Breast epithelium (tissue), 3 donors: ENCODE measurements around the gene TEAD4.

Experiments used
- POLR2AphosphoS5 ChIP-seq, 3 donors: sonication (generic); formaldehyde crosslinking; IDR thresholded peaks; one replicate each; pipeline ENCODE4 v1.6.1; 2017; ENCODE audit warnings: antibody characterized with exemption in 3 of 3
- TF ChIP-seq, protein P1 (sequence below), 3 donors: fragments of 450-650 bp; IDR thresholded peaks; one replicate each; pipeline ENCODE4 v1.5.1; 2016 to 2017; ENCODE audit warnings: antibody characterized with exemption in 3 of 3, mild to moderate bottlenecking in 3 of 3, moderate library complexity in 3 of 3

DNA sequence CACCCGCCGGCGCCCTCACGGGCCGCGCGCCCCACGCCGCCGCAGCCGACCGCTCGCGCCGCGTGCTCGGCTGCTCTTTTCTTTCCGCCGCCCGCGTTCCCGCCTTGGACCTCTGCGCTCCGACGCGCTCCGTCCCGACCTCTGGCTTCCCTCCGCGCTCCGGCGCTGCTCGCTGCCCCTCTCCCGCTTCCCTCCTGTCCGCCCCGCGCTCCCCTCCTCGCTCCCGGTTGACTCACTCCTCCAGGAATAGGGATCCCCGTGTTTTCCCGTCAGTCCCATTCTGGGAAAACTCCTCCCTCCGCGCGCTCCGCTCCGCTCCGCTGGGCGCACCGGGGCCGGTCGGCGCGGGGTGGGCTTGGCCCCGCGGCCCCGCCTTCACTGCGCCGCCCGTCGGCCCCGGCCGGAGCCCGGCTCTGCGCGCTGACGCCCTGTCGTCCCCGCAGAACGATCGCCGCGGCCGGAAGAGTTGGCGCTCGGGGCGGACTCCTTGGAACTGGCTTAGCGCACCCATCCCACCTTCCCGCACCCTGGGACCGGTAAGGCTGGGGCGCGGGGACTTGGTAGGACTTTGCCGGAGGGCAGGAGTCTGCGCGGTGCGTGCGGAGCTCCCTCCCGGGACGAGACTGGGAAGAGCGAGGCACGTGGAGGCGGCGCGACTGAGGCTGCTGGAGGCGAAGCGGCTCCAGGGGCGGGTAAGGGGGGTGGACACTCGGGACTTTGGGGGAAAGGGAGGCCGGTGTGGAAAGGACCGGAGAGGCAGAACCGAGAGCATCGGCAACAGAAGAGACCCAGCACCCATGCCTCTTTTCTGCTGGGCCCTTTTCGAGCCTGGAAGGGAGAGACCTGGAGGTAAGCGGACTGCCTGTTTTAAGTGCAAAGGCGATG, 550 bp downstream of the TEAD4 start:
- TF ChIP-seq, protein P1, sequence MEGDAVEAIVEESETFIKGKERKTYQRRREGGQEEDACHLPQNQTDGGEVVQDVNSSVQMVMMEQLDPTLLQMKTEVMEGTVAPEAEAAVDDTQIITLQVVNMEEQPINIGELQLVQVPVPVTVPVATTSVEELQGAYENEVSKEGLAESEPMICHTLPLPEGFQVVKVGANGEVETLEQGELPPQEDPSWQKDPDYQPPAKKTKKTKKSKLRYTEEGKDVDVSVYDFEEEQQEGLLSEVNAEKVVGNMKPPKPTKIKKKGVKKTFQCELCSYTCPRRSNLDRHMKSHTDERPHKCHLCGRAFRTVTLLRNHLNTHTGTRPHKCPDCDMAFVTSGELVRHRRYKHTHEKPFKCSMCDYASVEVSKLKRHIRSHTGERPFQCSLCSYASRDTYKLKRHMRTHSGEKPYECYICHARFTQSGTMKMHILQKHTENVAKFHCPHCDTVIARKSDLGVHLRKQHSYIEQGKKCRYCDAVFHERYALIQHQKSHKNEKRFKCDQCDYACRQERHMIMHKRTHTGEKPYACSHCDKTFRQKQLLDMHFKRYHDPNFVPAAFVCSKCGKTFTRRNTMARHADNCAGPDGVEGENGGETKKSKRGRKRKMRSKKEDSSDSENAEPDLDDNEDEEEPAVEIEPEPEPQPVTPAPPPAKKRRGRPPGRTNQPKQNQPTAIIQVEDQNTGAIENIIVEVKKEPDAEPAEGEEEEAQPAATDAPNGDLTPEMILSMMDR (IDR thresholded peaks at IDR 0.05) = no peak
- TF ChIP-seq POLR2AphosphoS5 (IDR thresholded peaks at IDR 0.05) = no peak
